Gastroesophageal sphincter (tissue), 3 donors: ENCODE measurements around the gene SYNGAP1.

Experiments used
- CTCF ChIP-seq, 4 experiments: fragments of 200-600 bp in 2 of 4; fragments of 450-650 bp in 2 of 4; sonication (generic) in 1 of 4; IDR thresholded peaks; one replicate each; pipeline ENCODE4 v1.5.1; 2017 to 2019; ENCODE audit warnings: antibody characterized with exemption in 4 of 4, mild to moderate bottlenecking in 2 of 4, moderate library complexity in 2 of 4
- EP300 ChIP-seq: sonication (generic); formaldehyde crosslinking; IDR thresholded peaks from one replicate; pipeline ENCODE4 v1.6.1; 2017; ENCODE audit warnings: antibody characterized with exemption, mild to moderate bottlenecking
- POLR2A ChIP-seq, 2 donors: fragments of 450-650 bp; IDR thresholded peaks; one replicate each; pipeline ENCODE4 v1.6.1; 2017; ENCODE audit warnings: antibody characterized with exemption in 2 of 2, mild to moderate bottlenecking in 2 of 2, moderate library complexity in 1 of 2

GRCh38 chr6:33483678-33484077 lies 63.8 kb downstream of the SYNGAP1 start:
- TF ChIP-seq CTCF (IDR thresholded peaks at IDR 0.05), result no peak
- no peak for TF ChIP-seq EP300
- TF ChIP-seq POLR2A (IDR thresholded peaks at IDR 0.05), result no peak
